HepG2 (cell line): ENCODE measurements around the gene PRKN. TPM values are rescaled to one million over a fixed set of nuclear protein-coding genes. Genes with fewer than 3 reads are reported as not detected.

ENCODE experiments used
- ATAC-seq: fragments of 200-7000 bp; cut with Tn5 transposase; 3 replicates; pipeline ENCODE4 v1.9.1; 2020; ENCODE audit warnings: mild to moderate bottlenecking, moderate library complexity
- BruUV-seq: library from RNA; stranded (reverse); fragments of 400-500 nt; replicated peaks from 2 replicates; lab custom pipeline; 2021; lab: Mats Ljungman, UMichigan
- CTCF ChIA-PET: fragments of 300-600 bp; formaldehyde crosslinking; extraction: SDS; loops from one replicate; lab custom pipeline; 2021; ENCODE audit warnings: low total read pairs, inconsistent platforms, low intra/inter-chr PET ratio; lab: Yijun Ruan, JAX
- POLR2A ChIA-PET: fragments of 350-600 bp; sonication (Branson Sonifier 250); formaldehyde crosslinking; loops from one replicate; lab custom pipeline; 2020; ENCODE audit warnings: antibody characterized with exemption, inconsistent platforms; lab: Yijun Ruan, JAX
- DNase-seq: peaks from one replicate; pipeline ENCODE4 v3.0.0-alpha.2; 2015; ENCODE audit warnings: low spot score
- FAIRE-seq: peaks from 3 replicates; lab custom pipeline; 2011; peaks lifted over from hg19 to GRCh38; lab: Jason Lieb, UNC
- H2AFZ ChIP-seq: one replicate; pipeline ENCODE4 v1.6.1; 2011; ENCODE audit warnings: low read length, inconsistent platforms
- H3K27ac ChIP-seq: fragments of 300-600 bp; 3 replicates; pipeline ENCODE4 v1.8.0; 2011; ENCODE audit warnings: mixed run types, mild to moderate bottlenecking, mixed read lengths, low read length, inconsistent platforms; ENCODE audit not compliant: insufficient read depth; ENCODE audit errors: extremely low read length
- H3K27me3 ChIP-seq, 2 experiments: fragments of 200-600 bp in 1 of 2; 2 replicates in 1 of 2; 3 replicates in 1 of 2; pipeline versions ENCODE4 v1.6.0 to v1.8.0; 2011; ENCODE audit warnings: low read length in 2 of 2, mild to moderate bottlenecking in 2 of 2, moderate library complexity in 2 of 2, inconsistent platforms in 1 of 2; ENCODE audit not compliant: insufficient read depth in 2 of 2, control insufficient read depth in 1 of 2
- H3K36me3 ChIP-seq, 2 experiments: fragments of 200-600 bp in 1 of 2; replicated peaks in 1 of 2; 2 replicates in 1 of 2; 3 replicates in 1 of 2; pipeline versions ENCODE4 v1.5.1 to v1.8.0; 2011; ENCODE audit warnings: low read length in 2 of 2, inconsistent platforms in 1 of 2; ENCODE audit not compliant: insufficient read depth in 2 of 2, control insufficient read depth in 1 of 2
- H3K4me1 ChIP-seq: 2 replicates; pipeline ENCODE4 v1.5.1; 2012; ENCODE audit warnings: low read length, inconsistent platforms; ENCODE audit not compliant: insufficient read depth
- H3K4me2 ChIP-seq: 2 replicates; pipeline ENCODE4 v1.6.0; 2011; ENCODE audit warnings: low read depth, low read length, inconsistent platforms
- H3K4me3 ChIP-seq, 3 experiments: fragments of 200-600 bp in 1 of 3; sonication (generic), shearing (Covaris generic) in 1 of 3; replicated peaks in 1 of 3; 2 replicates each; pipeline ENCODE4 v1.5.1; 2011 to 2016; ENCODE audit warnings: low read length in 3 of 3, inconsistent platforms in 2 of 3, low read depth in 2 of 3, mild to moderate bottlenecking in 2 of 3, control low read depth in 1 of 3, mixed read lengths in 1 of 3; ENCODE audit not compliant: insufficient read depth in 1 of 3
- H3K79me2 ChIP-seq: one replicate; pipeline ENCODE4 v1.6.1; 2011; ENCODE audit warnings: low read length, inconsistent platforms; ENCODE audit not compliant: insufficient read depth
- H3K9ac ChIP-seq: 2 replicates; pipeline ENCODE4 v1.6.0; 2011; ENCODE audit warnings: mild to moderate bottlenecking, low read depth, low read length, inconsistent platforms; ENCODE audit not compliant: insufficient read depth
- H3K9me3 ChIP-seq: 2 replicates; pipeline ENCODE4 v1.5.1; 2012; ENCODE audit warnings: mild to moderate bottlenecking, low read length
- H4K20me1 ChIP-seq: 2 replicates; pipeline ENCODE4 v1.6.0; 2011; ENCODE audit warnings: inconsistent platforms, mild to moderate bottlenecking, low read length, moderate library complexity; ENCODE audit not compliant: insufficient read depth
- DNMT3B ChIP-seq: conservative IDR thresholded peaks from 2 replicates; pipeline ENCODE4 v1.6.1; 2016; ENCODE audit warnings: missing biosample characterization, control low read depth
- MIER2 ChIP-seq: IDR thresholded peaks from 2 replicates; pipeline ENCODE4 v1.6.1; 2016; ENCODE audit warnings: missing biosample characterization, missing genetic modification reagents
- ZNF30 ChIP-seq: sonication (generic); formaldehyde crosslinking; IDR thresholded peaks from 2 replicates; pipeline ENCODE4 v1.5.0; 2020; ENCODE audit warnings: mild to moderate bottlenecking, missing genetic modification reagents
- ZNF383 ChIP-seq: sonication (generic); formaldehyde crosslinking; IDR thresholded peaks from 2 replicates; pipeline ENCODE4 v1.4.0; 2020; ENCODE audit warnings: missing genetic modification reagents, mild to moderate bottlenecking, borderline replicate concordance
- ZNF615 ChIP-seq: sonication (generic); formaldehyde crosslinking; IDR thresholded peaks from 2 replicates; pipeline ENCODE4 v1.5.0; 2020; ENCODE audit warnings: mild to moderate bottlenecking, missing genetic modification reagents, borderline replicate concordance
- ZSCAN29 ChIP-seq: sonication (generic); formaldehyde crosslinking; conservative IDR thresholded peaks from 2 replicates; pipeline ENCODE4 v1.4.0; 2020; ENCODE audit warnings: mild to moderate bottlenecking, missing genetic modification reagents
- WGBS: methylation state at CpG from one replicate; pipeline ENCODE4 v1.1.6; 2017; ENCODE audit warnings: low lambda C conversion rate; 5-methylcytosine and 5-hydroxymethylcytosine counted together
- in situ Hi-C: cut with HindIII; loops from 2 replicates; pipeline ENCODE4 v1.10.0; 2017; ENCODE audit warnings: low pct_unique_long_range_greater_than_20kb; ENCODE audit not compliant: extremely low pct_ligation_motif_present
- intact Hi-C: fragments of 100-400 bp; cut with micrococcal nuclease; formaldehyde crosslinking; loops from one replicate; pipeline ENCODE4 v1.10.0; 2022; ENCODE audit not compliant: unreplicated experiment
- polyA plus RNA-seq, 8 experiments: library from polyadenylated mRNA; depleted of rRNA in 3 of 8; stranded (reverse) in 7 of 8; unstranded in 1 of 8; fragments of >200 nt; fragmentation: Illumina TruSeq in 4 of 8; extraction: Trizol in 4 of 8; gene quantifications; 2 replicates each; pipeline versions ENCODE4 v1.2.1 to v1.2.3, GENCODE V29; 2011 to 2016; ENCODE audit warnings: low read depth in 4 of 8, missing spikeins in 1 of 8, mixed read lengths in 1 of 8; ENCODE audit not compliant: insufficient read depth in 1 of 8
- total RNA-seq, 5 experiments: library from RNA; depleted of rRNA; stranded (reverse); fragments of >200 nt; fragmentation: Illumina TruSeq; extraction: Trizol; gene quantifications; 2 replicates each; pipeline ENCODE4 v1.2.3, GENCODE V29; 2016; ENCODE audit warnings: low read depth in 1 of 5
- TF ChIP-seq, protein P1 (sequence below): sonication (generic); formaldehyde crosslinking; IDR thresholded peaks from 2 replicates; pipeline ENCODE4 v1.5.1; 2020; ENCODE audit warnings: mild to moderate bottlenecking, moderate library complexity, missing genetic modification reagents
- TF ChIP-seq, protein P2 (sequence below): sonication (generic); formaldehyde crosslinking; IDR thresholded peaks from 2 replicates; pipeline ENCODE4 v1.5.0; 2020; ENCODE audit warnings: mild to moderate bottlenecking, missing genetic modification reagents

PRKN gene
- total and polyA plus RNA-seq, 2 of the 13 experiments (the other 11 are each of a cell fraction or from before 2014, with no cell fraction given): 0.31 to 0.44 TPM

DNA sequence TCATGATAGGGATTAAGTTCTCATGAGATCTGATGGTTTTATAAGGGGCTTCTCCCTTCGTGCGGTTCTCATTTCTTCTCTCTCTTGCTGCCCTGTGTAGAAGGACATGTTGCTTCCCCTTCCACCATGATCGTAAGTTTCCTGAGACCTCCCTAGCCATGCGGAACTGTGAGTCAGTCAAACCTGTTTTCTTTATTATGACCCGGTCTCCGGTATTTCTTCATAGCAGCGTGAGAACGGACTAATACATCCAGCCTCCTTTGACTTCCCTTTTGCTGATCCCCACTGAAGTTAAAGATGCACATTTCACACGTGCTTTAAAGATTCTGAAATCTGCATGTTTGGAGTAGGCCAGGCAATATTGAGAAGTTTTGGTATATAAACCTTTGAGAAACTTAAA is 543.1 kb downstream of the PRKN start:
- no peaks in the 10 kb centered on the region for H3K9me3 ChIP-seq
- no peak overlapping the region for H3K9ac ChIP-seq
- ChIA-PET CTCF (no interaction called here), POLR2A (no interaction called here)
- no peak overlapping the region for H2AFZ ChIP-seq
- TF ChIP-seq ZNF615 (CRISPR knock-in tag) (no peak), ZNF30 (CRISPR knock-in tag) (no peak), ZSCAN29 (CRISPR knock-in tag) (no peak), DNMT3B (CRISPR knock-in tag) (no peak), ZNF383 (CRISPR knock-in tag) (no peak), MIER2 (CRISPR knock-in tag) (no peak)
- TF ChIP-seq, protein P1, sequence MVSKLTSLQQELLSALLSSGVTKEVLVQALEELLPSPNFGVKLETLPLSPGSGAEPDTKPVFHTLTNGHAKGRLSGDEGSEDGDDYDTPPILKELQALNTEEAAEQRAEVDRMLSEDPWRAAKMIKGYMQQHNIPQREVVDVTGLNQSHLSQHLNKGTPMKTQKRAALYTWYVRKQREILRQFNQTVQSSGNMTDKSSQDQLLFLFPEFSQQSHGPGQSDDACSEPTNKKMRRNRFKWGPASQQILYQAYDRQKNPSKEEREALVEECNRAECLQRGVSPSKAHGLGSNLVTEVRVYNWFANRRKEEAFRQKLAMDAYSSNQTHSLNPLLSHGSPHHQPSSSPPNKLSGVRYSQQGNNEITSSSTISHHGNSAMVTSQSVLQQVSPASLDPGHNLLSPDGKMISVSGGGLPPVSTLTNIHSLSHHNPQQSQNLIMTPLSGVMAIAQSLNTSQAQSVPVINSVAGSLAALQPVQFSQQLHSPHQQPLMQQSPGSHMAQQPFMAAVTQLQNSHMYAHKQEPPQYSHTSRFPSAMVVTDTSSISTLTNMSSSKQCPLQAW: no peak
- TF ChIP-seq, protein P2, sequence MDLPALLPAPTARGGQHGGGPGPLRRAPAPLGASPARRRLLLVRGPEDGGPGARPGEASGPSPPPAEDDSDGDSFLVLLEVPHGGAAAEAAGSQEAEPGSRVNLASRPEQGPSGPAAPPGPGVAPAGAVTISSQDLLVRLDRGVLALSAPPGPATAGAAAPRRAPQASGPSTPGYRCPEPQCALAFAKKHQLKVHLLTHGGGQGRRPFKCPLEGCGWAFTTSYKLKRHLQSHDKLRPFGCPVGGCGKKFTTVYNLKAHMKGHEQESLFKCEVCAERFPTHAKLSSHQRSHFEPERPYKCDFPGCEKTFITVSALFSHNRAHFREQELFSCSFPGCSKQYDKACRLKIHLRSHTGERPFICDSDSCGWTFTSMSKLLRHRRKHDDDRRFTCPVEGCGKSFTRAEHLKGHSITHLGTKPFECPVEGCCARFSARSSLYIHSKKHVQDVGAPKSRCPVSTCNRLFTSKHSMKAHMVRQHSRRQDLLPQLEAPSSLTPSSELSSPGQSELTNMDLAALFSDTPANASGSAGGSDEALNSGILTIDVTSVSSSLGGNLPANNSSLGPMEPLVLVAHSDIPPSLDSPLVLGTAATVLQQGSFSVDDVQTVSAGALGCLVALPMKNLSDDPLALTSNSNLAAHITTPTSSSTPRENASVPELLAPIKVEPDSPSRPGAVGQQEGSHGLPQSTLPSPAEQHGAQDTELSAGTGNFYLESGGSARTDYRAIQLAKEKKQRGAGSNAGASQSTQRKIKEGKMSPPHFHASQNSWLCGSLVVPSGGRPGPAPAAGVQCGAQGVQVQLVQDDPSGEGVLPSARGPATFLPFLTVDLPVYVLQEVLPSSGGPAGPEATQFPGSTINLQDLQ: no peak
- intact Hi-C loops (no loop called here), in situ Hi-C loops (no loop called here)
- no peaks in the 10 kb centered on the region for H3K4me1 ChIP-seq
- no peak overlapping the region for H3K27ac ChIP-seq
- H3K4me2 ChIP-seq: no peak overlapping the region
- H4K20me1 ChIP-seq: no peaks in the 10 kb centered on the region
- H3K36me3 ChIP-seq: no peaks in the 10 kb centered on the region
- DNase-seq: no peak
- H3K79me2 ChIP-seq: no peaks in the 10 kb centered on the region
- no peaks in the 10 kb centered on the region; a peak in 1 of 5 replicates for H3K27me3 ChIP-seq
- 49% methylated on average over 9 of the region's 9 CpGs for WGBS
- no TSS peak for BruUV-seq
- no peak for ATAC-seq
- FAIRE-seq: no peak
- H3K4me3 ChIP-seq: no peak overlapping the region
